ENCODE results near the gene ELP6. TPM values are rescaled to one million over a fixed set of nuclear protein-coding genes. Genes with fewer than 3 reads are reported as not detected.

Gene ELP6
- total and polyA plus RNA-seq, 2 experiments from 2014 or later, result 33.7 to 41.6 TPM

- no peak for TF ChIP-seq ZNF114 (CRISPR knock-in tag; IDR thresholded peaks at IDR 0.05)
Observed at GRCh38 chr3:47523310-47524073, 10.0 kb upstream of the ELP6 start (continued).

GRCh38 chr3:47522082-47522987 lies 8.8 kb upstream of the ELP6 start:
- Histone ChIP-seq H2AFZ (peak overlapping the region; percentile 96), H3K36me3 (ENCODE audit: insufficient read depth) (no peaks in the 10 kb centered on the region), H3K27ac (ENCODE audit: low read depth) (no peak overlapping the region), H4K20me1 (replicated peaks; ENCODE audit: insufficient read depth) (no peaks in the 10 kb centered on the region), H3K79me2 (replicated peaks; ENCODE audit: insufficient read depth) (no peaks in the 10 kb centered on the region), H3K4me1 (ENCODE audit: insufficient read depth) (peaks cover 11% of the 10 kb centered on the region), H3K9me2 (ENCODE audit: insufficient read depth) (no peaks in the 10 kb centered on the region), H3K27me3 (ENCODE audit: insufficient read depth) (peaks cover 14% of the 10 kb centered on the region), H3F3A (replicated peaks; ENCODE audit: low read depth) (peaks cover 9% of the 10 kb centered on the region), H3K4me2 (no peak overlapping the region), H3K4me3 (no peak overlapping the region)
- Mint-ChIP-seq H3K4me3 (no peak overlapping the region), H3K27ac (no peak overlapping the region), H3K36me3 (ENCODE audit: low read depth) (no peaks in the 10 kb centered on the region), H3K9me3 (no peaks in the 10 kb centered on the region; the same call in 2 of the 3 replicates), H3K4me1 (peaks cover 15% of the 10 kb centered on the region), H3K27me3 (ENCODE audit: insufficient read depth, low read depth, poor library complexity) (peaks cover 26% of the 10 kb centered on the region)
- DNase-seq (ENCODE audit: low spot score) (peak; percentile 96), ATAC-seq (peak; percentile 89)
- TF ChIP-seq ZNF114 (CRISPR knock-in tag; IDR thresholded peaks at IDR 0.05) (no peak), STAT1 (IDR thresholded peaks at IDR 0.05; ENCODE audit: unreplicated experiment) (no peak)
- TF ChIP-seq, protein P1, sequence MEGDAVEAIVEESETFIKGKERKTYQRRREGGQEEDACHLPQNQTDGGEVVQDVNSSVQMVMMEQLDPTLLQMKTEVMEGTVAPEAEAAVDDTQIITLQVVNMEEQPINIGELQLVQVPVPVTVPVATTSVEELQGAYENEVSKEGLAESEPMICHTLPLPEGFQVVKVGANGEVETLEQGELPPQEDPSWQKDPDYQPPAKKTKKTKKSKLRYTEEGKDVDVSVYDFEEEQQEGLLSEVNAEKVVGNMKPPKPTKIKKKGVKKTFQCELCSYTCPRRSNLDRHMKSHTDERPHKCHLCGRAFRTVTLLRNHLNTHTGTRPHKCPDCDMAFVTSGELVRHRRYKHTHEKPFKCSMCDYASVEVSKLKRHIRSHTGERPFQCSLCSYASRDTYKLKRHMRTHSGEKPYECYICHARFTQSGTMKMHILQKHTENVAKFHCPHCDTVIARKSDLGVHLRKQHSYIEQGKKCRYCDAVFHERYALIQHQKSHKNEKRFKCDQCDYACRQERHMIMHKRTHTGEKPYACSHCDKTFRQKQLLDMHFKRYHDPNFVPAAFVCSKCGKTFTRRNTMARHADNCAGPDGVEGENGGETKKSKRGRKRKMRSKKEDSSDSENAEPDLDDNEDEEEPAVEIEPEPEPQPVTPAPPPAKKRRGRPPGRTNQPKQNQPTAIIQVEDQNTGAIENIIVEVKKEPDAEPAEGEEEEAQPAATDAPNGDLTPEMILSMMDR (conservative IDR thresholded peaks at IDR 0.05; ENCODE audit: low read depth in 2 of 2), result peak; percentile 89 to 97

GRCh38 chr3:47520756-47521155 lies 7.2 kb upstream of the ELP6 start:
- peaks cover 15% of the 10 kb centered on the region for H3K4me1 Mint-ChIP-seq
- no peaks in the 10 kb centered on the region for H3K79me2 ChIP-seq (replicated peaks; ENCODE audit: insufficient read depth)
- H3F3A ChIP-seq (replicated peaks; ENCODE audit: low read depth), result peaks cover 9% of the 10 kb centered on the region
- H3K9me2 ChIP-seq (ENCODE audit: insufficient read depth), result no peaks in the 10 kb centered on the region
- ATAC-seq (peak; percentile 32), DNase-seq (ENCODE audit: low spot score) (peak; percentile 30)
- peaks cover 14% of the 10 kb centered on the region for H3K27me3 ChIP-seq (ENCODE audit: insufficient read depth)
- H3K4me2 ChIP-seq, result 0 out of 2 replicates have a peak overlapping the region, but pooled peaks have one; percentile 45
- H3K4me3 Mint-ChIP-seq, result no peak overlapping the region
- no peaks in the 10 kb centered on the region; the same call in 2 of the 3 replicates for H3K9me3 Mint-ChIP-seq
- peaks cover 11% of the 10 kb centered on the region for H3K4me1 ChIP-seq (ENCODE audit: insufficient read depth)
- peak overlapping the region; percentile 84 for H2AFZ ChIP-seq
- no peak overlapping the region for H3K4me3 ChIP-seq
- peaks cover 28% of the 10 kb centered on the region for H3K27me3 Mint-ChIP-seq (ENCODE audit: insufficient read depth, low read depth, poor library complexity)
- no peaks in the 10 kb centered on the region for H4K20me1 ChIP-seq (replicated peaks; ENCODE audit: insufficient read depth)
- no peaks in the 10 kb centered on the region for H3K36me3 Mint-ChIP-seq (ENCODE audit: low read depth)
- H3K27ac ChIP-seq (ENCODE audit: low read depth), result no peak overlapping the region
- no peaks in the 10 kb centered on the region for H3K36me3 ChIP-seq (ENCODE audit: insufficient read depth)
- H3K27ac Mint-ChIP-seq, result no peak overlapping the region
- TF ChIP-seq POLR2AphosphoS5 (IDR thresholded peaks at IDR 0.05; ENCODE audit: low read depth) (no peak), EZH2 (IDR thresholded peaks at IDR 0.05; ENCODE audit: low read depth, unreplicated experiment) (no peak), JUNB (IDR thresholded peaks at IDR 0.05; ENCODE audit: unreplicated experiment) (no peak), ZNF114 (CRISPR knock-in tag; IDR thresholded peaks at IDR 0.05) (no peak), STAT1 (IDR thresholded peaks at IDR 0.05; ENCODE audit: unreplicated experiment) (no peak), REST (IDR thresholded peaks at IDR 0.05; ENCODE audit: unreplicated experiment) (no peak), EZH2phosphoT487 (IDR thresholded peaks at IDR 0.05; ENCODE audit: unreplicated experiment) (no peak)
- TF ChIP-seq, protein P2, sequence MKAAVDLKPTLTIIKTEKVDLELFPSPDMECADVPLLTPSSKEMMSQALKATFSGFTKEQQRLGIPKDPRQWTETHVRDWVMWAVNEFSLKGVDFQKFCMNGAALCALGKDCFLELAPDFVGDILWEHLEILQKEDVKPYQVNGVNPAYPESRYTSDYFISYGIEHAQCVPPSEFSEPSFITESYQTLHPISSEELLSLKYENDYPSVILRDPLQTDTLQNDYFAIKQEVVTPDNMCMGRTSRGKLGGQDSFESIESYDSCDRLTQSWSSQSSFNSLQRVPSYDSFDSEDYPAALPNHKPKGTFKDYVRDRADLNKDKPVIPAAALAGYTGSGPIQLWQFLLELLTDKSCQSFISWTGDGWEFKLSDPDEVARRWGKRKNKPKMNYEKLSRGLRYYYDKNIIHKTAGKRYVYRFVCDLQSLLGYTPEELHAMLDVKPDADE (IDR thresholded peaks at IDR 0.05), result no peak

All from GM23338 (cell line).